Neural cell (in vitro differentiated cells): ENCODE measurements around the gene CTSL. TPM values are rescaled to one million over a fixed set of nuclear protein-coding genes. Genes with fewer than 3 reads are reported as not detected.

Experiments
- H2AFZ ChIP-seq: fragments of 200-600, 300-800 bp; sonication (generic), shearing (Covaris generic); 2 replicates; pipeline ENCODE4 v1.6.0; 2014; ENCODE audit warnings: low read depth, mild to moderate bottlenecking, antibody characterized with exemption, low read length, moderate library complexity
- H3F3A ChIP-seq: fragments of 200-600 bp; shearing (Covaris generic); 2 replicates; pipeline ENCODE4 v1.6.1; 2016; ENCODE audit warnings: mild to moderate bottlenecking, moderate library complexity, mixed read lengths, antibody characterized with exemption, low read length; ENCODE audit not compliant: insufficient read depth, poor library complexity, severe bottlenecking
- H3K27ac ChIP-seq: fragments of 200-600, 300-800 bp; sonication (generic), shearing (Covaris generic); 2 replicates; pipeline ENCODE4 v1.5.1; 2014; ENCODE audit warnings: mild to moderate bottlenecking, low read length, moderate library complexity
- H3K27me3 ChIP-seq: fragments of 300-800, 200-600 bp; sonication (generic), shearing (Covaris generic); 2 replicates; pipeline ENCODE4 v1.6.0; 2014; ENCODE audit warnings: mild to moderate bottlenecking, low read depth, low read length, moderate library complexity; ENCODE audit not compliant: insufficient read depth
- H3K36me3 ChIP-seq: fragments of 300-800, 200-600 bp; sonication (generic), shearing (Covaris generic); 2 replicates; pipeline ENCODE4 v1.5.1; 2014; ENCODE audit warnings: mild to moderate bottlenecking, antibody characterized with exemption, low read length, moderate library complexity; ENCODE audit not compliant: insufficient read depth
- H3K4me2 ChIP-seq: fragments of 300-800, 200-600 bp; sonication (generic), shearing (Covaris generic); 2 replicates; pipeline ENCODE4 v1.6.0; 2014; ENCODE audit warnings: mild to moderate bottlenecking, low read length
- H3K4me3 ChIP-seq: fragments of 300-800, 200-600 bp; sonication (generic), shearing (Covaris generic); 2 replicates; pipeline ENCODE4 v1.5.1; 2014; ENCODE audit warnings: mild to moderate bottlenecking, low read length, moderate library complexity
- H3K79me2 ChIP-seq: fragments of 200-600 bp; shearing (Covaris generic); replicated peaks from 2 replicates; pipeline ENCODE4 v1.6.0; 2014; ENCODE audit warnings: mild to moderate bottlenecking, low read length, moderate library complexity; ENCODE audit not compliant: insufficient read depth
- H3K9ac ChIP-seq: fragments of 300-800, 200-600 bp; sonication (generic), shearing (Covaris generic); 2 replicates; pipeline ENCODE4 v1.6.1; 2016; ENCODE audit warnings: mild to moderate bottlenecking, low read length, mixed read lengths
- H3K9me2 ChIP-seq: fragments of 200-600 bp; shearing (Covaris generic); 2 replicates; pipeline ENCODE4 v1.6.1; 2016; ENCODE audit warnings: mild to moderate bottlenecking, low read length, mixed read lengths; ENCODE audit not compliant: insufficient read depth
- H3K9me3 ChIP-seq: fragments of 200-600, 300-800 bp; sonication (generic), shearing (Covaris generic); 2 replicates; pipeline ENCODE4 v1.6.1; 2016; ENCODE audit warnings: mild to moderate bottlenecking, mixed run types, low read length, moderate library complexity, mixed read lengths
- H4K20me1 ChIP-seq: fragments of 200-600 bp; shearing (Covaris generic); 2 replicates; pipeline ENCODE4 v1.6.1; 2016; ENCODE audit warnings: mild to moderate bottlenecking, mixed run types; ENCODE audit not compliant: insufficient read depth
- CTCF ChIP-seq: fragments of 450-650 bp; IDR thresholded peaks from 2 replicates; pipeline ENCODE4 v1.5.1; 2014; ENCODE audit warnings: antibody characterized with exemption, mild to moderate bottlenecking, moderate library complexity; ENCODE audit not compliant: poor library complexity, severe bottlenecking
- EP300 ChIP-seq: fragments of 450-650 bp; conservative IDR thresholded peaks from 2 replicates; pipeline ENCODE4 v1.6.1; 2014; ENCODE audit warnings: antibody characterized with exemption, mild to moderate bottlenecking, moderate library complexity; ENCODE audit not compliant: poor library complexity, severe bottlenecking
- EZH2 ChIP-seq: fragments of 200-600, 300-800 bp; shearing (Covaris generic), sonication (generic); IDR thresholded peaks from 2 replicates; pipeline ENCODE4 v1.6.1; 2014; ENCODE audit warnings: antibody characterized with exemption, low read length, borderline replicate concordance, mild to moderate bottlenecking; ENCODE audit not compliant: insufficient read depth, poor library complexity, severe bottlenecking
- POLR2AphosphoS5 ChIP-seq: IDR thresholded peaks from 2 replicates; pipeline ENCODE4 v1.6.1; 2012
- RAD21 ChIP-seq: fragments of 450-650 bp; conservative IDR thresholded peaks from 2 replicates; pipeline ENCODE4 v1.6.1; 2014; ENCODE audit warnings: antibody characterized with exemption, mild to moderate bottlenecking, moderate library complexity
- REST ChIP-seq: IDR thresholded peaks from 2 replicates; pipeline ENCODE4 v1.6.1; 2012; ENCODE audit warnings: borderline replicate concordance
- TAF1 ChIP-seq: IDR thresholded peaks from 2 replicates; pipeline ENCODE4 v1.6.1; 2012; ENCODE audit warnings: low read depth
- polyA plus RNA-seq: library from polyadenylated mRNA; depleted of rRNA; stranded (reverse); fragments of >200 nt; gene quantifications from 2 replicates; pipeline ENCODE4 v1.2.3, GENCODE V29; 2014

The CTSL gene
- polyA plus RNA-seq, 1 donor from 2014 or later, result 53.5 TPM

DNA sequence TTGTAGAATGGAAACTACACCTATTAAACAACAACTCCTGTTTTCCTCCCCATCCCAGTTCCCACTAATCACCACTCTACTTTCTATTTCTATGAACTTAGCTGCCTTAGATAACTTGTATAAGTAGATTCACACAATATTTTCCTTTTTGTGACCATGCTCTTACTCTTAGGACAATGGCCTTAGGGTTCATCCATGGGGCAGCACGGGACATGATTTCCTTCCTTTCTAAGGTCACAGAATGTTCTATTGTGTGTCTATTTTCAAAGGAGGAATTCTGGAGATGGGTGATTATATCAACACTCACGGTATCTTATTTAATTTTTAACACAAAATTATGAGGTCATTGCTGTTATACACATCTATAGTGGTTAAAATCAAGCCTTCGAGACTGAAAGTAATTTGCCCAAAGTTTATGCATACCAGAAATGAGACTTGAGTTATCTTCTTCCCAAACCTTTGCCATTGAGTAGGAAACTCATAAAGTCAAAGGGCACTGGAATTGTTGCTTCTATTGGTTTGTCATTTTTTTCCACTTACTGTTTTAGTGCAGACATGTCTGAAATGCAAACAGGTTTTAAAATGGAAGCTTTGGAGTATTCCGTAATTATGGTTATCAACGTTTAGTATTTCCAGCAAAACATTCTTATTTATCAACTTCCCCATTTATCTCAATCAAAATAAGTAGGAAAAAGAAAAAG, 23.6 kb downstream of the CTSL start:
- no peak overlapping the region for H2AFZ ChIP-seq
- no peaks in the 10 kb centered on the region for H3K79me2 ChIP-seq
- H3K27me3 ChIP-seq, result no peaks in the 10 kb centered on the region
- H3K27ac ChIP-seq, result no peak overlapping the region
- no peak for TF ChIP-seq TAF1
- no peak for TF ChIP-seq POLR2AphosphoS5
- no peak for TF ChIP-seq RAD21
- TF ChIP-seq CTCF, result no peak
- TF ChIP-seq EP300, result no peak
- no peak for TF ChIP-seq EZH2
- no peak for TF ChIP-seq REST
- H3K9me3 ChIP-seq, result no peaks in the 10 kb centered on the region
- no peaks in the 10 kb centered on the region for H3K9me2 ChIP-seq
- no peaks in the 10 kb centered on the region for H3F3A ChIP-seq
- no peak overlapping the region for H3K4me2 ChIP-seq
- H3K36me3 ChIP-seq, result no peaks in the 10 kb centered on the region
- H3K4me3 ChIP-seq, result no peak overlapping the region
- no peaks in the 10 kb centered on the region for H4K20me1 ChIP-seq
- no peak overlapping the region for H3K9ac ChIP-seq

DNA sequence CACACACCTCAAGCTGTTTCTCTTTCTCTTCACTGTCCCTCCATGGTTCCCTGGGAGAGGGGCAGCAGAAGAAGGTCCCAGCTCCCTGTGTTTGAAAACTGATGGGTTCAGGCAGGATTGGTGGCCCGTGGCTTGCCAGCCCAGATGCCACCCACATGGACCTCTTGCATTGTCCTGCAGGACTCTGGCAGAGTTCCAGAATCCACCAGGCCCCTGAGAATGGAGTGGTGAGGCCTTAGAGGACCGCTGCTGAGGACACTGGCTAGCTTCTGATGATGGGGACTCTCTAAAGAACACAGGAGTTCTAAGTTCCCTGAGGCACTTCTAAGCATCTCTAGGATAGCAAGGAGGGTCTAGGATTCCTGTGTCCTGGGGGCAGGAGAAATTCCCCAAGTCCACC, 24.8 kb downstream of the CTSL start:
- Histone ChIP-seq H3F3A (no peaks in the 10 kb centered on the region), H3K9me2 (no peaks in the 10 kb centered on the region), H3K27me3 (no peaks in the 10 kb centered on the region), H2AFZ (no peak overlapping the region), H3K4me3 (no peak overlapping the region), H3K36me3 (no peaks in the 10 kb centered on the region), H4K20me1 (no peaks in the 10 kb centered on the region), H3K27ac (no peak overlapping the region), H3K4me2 (no peak overlapping the region), H3K9ac (no peak overlapping the region), H3K9me3 (no peaks in the 10 kb centered on the region), H3K79me2 (no peaks in the 10 kb centered on the region)
- TF ChIP-seq REST (no peak), EZH2 (no peak)
